Prostate gland (tissue), 2 donors: ENCODE measurements around the gene OR1S1.

Experiments used
- CTCF ChIP-seq, 4 experiments: fragments of 200-600 bp in 2 of 4; fragments of 450-650 bp in 2 of 4; sonication (generic) in 2 of 4; IDR thresholded peaks; 1 replicate in 3 of 4; 2 replicates in 1 of 4; pipeline ENCODE4 v1.5.1; 2016 to 2019; ENCODE audit warnings: antibody characterized with exemption in 4 of 4, mild to moderate bottlenecking in 2 of 4, moderate library complexity in 2 of 4
- POLR2A ChIP-seq: fragments of 450-650 bp; IDR thresholded peaks from one replicate; pipeline ENCODE4 v1.6.1; 2016; ENCODE audit warnings: antibody characterized with exemption, mild to moderate bottlenecking

DNA sequence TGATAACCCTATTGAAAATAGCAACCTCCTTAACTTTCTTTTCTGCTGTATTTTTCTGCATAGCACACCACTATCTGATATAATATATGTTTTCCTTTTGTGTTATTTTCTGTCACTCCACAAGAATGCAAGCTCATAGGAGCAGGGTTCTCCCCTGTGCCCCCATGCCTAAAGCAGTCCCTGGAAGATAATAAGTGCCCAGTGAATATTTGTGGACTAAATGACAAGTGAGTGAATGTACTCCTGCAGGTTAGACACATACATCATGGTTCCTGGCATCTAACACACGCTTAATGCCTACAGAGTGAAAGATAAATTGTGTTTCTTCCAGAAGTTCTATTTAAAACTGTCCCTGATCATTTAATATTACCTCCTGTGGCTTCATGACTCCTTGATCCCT, 47.5 kb upstream of the OR1S1 start:
- no peak for TF ChIP-seq CTCF (IDR thresholded peaks at IDR 0.05)
- no peak for TF ChIP-seq POLR2A
